HG02884 (cell line): ENCODE measurements around the gene RAB22A.

Experiments used
- ATAC-seq: cut with Tn5 transposase; IDR thresholded peaks from one replicate; pipeline ENCODE4 v1.9.1; 2021; ENCODE audit warnings: mild to moderate bottlenecking, moderate library complexity; ENCODE audit not compliant: unreplicated experiment

RAB22A gene, protein sequence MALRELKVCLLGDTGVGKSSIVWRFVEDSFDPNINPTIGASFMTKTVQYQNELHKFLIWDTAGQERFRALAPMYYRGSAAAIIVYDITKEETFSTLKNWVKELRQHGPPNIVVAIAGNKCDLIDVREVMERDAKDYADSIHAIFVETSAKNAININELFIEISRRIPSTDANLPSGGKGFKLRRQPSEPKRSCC

DNA sequence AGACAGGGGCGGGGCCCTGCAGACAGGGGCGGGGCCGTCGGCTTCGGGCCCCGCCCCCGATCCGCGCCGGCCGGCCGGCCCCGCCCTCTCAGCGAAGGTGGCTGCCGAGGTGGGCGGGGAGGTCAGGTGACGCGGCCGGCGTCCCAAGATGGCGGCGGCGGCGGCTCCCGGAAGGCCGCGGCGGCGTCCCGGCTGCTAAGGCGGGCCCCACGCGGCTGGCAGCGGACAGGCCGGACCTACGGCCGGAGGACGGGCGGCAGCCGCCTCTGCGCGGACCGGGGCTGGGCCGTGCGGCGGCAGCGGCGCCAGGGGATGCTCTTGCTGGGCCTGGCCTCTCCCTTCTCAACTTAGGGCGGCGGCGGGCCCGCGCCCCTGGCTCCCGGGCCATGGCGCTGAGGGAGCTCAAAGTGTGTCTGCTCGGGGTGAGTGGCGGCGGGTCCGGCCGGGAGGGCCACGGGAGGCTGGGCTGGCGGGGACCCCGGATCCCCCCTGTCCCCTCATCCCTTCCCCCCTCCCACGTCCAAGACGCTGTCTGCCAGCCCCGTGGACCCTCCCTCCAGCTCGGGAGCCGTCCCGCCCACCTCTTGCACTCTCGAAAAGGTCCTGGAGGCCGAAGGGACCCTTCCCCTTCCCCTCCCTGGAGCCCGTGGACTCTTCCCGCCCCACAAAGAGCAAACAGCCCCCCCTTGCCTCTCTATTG, at the start of gene RAB22A:
Gene RAB22A, plus strand, starts transcription at position 125 of the 700 bp plus-strand sequence. Its CDS starts 262 bp downstream, at position 387.
- ATAC-seq: peak; percentile 71

DNA sequence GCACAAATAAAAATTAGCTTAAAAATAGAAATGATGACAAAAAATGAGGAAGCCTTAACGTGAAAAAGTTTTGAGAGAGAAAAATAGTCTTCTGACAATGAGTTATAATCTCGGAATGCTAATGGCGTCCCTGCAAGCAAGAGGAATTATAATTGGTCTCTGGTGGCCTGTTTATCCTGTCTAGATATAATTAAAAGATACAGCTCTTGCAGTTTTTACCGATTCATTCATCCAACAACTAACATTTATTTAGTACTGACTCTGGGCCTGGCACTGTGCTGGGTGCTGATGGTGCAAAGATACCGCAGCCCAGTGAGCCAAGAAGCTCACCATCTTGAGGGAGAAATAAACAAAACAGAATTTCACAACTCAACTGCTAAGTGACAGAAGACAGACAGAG, 49.5 kb upstream of the RAB22A start:
- no peak for ATAC-seq

DNA sequence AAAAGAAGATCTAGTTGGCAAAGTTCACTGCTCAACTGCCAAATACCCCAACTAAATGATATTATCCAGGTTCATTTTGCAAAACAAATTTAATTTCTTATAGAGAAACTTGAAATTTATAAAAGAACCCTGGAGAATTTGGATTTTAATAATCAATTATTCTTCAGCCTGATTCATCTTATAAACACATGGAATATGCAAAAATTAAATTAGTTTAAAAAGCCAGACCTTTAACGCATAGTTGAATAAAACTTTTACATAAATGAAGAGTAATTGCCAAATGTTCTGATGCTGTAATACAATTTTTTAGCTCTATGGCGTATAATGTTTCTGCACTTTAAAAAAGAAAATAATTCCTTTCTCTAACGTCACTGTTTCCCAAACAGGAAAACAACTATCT, 47.9 kb upstream of the RAB22A start:
- no peak for ATAC-seq

DNA sequence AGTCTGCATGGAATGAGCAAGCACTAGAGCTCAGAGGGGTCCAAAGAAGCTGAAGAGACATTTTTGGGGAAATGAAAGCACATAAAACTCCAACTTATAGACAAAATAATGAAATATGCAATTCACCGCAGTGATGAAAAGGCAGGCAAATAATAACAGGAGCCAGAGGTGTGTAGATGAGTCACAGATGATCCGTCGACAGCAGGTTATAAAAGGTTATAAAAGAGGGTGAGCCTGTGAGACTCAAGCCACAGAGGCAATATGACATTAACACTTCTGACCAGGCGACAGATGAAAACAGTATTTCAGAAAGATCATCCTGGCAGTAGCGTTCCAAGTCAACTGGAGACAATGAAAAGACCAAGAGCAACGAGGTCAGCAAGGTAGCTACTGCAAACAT, 45.2 kb upstream of the RAB22A start:
- no peak for ATAC-seq

DNA sequence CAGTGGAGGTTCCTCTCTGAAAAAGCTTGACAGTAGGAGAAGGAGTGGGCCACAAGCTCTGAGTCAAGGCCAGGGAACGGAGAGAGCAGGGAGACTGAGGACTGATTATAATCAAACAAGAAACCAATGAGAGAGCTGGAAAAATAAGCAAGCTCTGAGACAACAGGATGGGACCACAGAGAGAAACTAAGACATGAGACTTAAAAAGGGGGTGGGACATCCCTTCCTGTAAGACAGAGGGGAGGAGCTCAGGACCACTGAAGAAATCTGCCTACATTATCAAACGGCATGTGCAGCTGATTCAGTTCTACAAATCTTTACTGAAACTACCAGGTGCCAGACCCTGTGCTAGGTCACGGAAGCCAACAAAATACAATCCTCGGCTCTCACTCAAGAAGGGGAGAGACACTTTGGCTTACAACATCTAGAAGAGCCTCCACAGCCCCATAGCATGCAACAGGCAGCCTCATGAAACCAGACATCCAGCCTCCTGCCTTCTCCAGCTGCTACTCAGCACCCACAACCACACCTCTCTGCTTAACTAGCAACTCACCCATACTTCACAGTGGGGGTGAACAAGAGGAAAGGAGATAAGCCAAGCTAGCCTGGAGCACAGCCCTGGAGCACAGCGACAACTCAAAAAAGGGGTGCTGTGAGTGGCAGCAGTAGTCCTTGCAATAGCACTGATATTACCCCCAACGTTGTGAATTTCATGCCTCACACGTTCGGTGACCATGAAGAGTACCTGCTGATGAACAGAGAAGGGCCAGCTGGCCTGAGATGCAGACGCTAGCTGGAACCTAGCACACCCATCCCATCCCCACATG, 41.9 kb upstream of the RAB22A start:
- no peak for ATAC-seq

DNA sequence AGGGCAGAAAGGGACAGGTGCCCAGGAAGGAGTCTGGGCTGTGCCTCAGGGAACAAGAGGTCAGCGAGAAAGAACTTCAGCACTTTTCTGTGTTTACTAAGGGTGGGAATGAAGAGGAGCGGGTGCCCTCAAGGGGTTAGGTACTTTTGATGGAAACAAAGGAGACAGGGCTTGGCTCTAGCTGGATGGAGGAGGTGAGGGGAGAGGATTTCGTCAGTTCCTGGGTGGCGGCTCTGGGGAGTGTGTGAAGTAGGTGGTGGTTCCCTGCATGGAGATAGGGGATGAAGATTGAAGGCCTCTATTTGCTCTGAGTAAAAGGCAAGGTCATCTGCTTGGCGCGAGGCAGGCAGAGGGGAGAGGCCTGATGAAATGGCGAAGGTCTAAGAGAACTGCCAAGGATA, 41.1 kb upstream of the RAB22A start:
- ATAC-seq: no peak

DNA sequence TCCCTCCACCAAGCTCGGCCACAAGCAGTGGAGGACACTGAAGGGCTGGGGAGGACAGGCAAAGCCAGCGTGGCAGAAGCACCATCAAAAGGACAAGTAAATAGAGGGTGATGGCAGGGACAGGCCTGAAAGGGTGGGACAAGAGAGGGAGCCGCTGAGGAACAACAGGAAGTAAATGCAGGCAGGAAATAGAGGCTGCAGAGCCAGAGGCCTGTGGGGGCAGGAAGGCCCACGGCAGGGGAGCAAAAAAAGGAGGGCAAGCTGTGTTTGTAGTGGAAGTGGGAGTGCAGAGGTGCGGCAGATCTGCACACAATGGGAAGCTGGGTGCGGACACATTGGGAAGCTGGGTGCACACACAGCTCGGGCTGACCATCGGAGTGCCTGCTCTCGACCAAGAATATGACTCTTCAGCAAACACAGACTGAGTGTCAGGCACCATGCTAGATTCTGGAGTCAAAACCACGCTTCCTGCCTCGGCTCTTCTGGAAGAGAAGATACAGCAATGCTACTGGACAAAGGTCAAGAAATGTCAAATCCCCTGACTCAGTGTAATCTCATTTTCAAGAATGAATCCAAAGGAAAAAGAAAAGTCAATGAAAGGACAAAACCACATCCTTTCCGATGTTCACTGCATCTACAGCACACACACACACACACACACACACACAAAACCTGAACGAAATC, 40.4 kb upstream of the RAB22A start:
- ATAC-seq: no peak

DNA sequence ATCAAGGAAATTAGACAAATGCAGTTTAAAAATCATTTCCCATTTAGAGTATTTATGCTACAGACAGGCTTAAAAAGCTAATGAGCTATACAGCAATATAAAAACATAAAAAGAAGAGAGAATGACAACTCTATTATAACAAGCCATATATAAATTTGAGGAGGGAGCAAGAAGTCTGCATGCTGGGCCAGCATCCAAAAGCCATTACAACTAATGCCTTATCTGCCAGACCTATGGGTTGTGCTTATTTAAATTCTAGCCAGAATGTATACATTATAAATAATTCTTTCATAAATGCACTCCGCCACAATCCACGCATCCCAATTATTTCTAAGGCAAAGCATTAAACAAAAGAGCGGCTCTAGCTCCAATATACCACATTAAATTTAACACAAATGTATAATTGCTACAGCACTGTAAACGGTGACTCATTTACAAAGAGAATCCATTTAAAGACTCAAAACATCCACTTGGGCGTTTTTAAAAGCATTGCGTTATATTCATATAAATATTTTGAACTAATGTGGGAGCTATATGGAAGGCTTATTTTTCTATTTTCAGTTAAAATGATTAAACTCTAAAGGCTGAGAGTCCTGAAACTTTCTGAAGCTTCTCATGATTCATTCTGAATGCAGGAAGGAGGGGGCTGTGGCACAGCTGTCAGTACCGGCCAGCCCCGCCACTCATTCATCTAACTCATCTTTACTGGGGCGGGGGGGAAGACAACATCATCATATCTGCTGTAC, 37.7 kb upstream of the RAB22A start:
- ATAC-seq: no peak

DNA sequence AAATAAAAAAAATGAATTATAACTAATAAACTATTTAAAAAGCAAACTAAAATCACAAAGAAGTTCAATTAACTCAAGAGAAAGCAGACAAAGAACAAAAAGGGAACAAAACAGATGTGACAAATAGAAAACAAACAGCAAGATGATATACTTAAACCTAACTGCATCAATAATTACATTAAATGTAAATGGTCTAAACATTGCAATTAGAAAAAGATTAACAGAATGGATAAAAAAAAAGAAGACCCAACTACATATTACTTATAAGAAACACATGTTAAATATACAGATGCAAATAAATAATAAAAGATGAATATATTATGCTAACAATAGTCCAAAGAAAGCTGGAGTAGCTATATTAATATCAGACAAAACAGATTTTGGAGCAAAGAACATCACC, 35.1 kb upstream of the RAB22A start:
- no peak for ATAC-seq

DNA sequence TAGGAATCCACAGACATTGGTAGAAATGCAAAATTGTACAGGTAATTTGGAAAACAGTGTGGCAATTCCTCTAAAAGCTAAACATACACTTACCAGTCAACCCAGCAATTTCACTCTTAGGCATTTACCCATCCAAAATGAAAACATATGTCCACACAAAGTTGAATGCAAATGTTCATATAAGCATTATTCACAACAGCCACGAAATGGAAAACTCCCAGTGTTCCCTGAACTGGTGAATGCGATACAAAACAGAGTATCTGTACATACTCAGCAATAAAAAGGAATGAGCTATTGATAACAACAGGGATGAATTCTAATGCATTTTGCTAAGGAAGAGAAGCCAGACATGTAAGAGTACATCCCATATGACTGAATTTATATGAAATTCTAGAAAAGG, 32.4 kb upstream of the RAB22A start:
- ATAC-seq: no peak

DNA sequence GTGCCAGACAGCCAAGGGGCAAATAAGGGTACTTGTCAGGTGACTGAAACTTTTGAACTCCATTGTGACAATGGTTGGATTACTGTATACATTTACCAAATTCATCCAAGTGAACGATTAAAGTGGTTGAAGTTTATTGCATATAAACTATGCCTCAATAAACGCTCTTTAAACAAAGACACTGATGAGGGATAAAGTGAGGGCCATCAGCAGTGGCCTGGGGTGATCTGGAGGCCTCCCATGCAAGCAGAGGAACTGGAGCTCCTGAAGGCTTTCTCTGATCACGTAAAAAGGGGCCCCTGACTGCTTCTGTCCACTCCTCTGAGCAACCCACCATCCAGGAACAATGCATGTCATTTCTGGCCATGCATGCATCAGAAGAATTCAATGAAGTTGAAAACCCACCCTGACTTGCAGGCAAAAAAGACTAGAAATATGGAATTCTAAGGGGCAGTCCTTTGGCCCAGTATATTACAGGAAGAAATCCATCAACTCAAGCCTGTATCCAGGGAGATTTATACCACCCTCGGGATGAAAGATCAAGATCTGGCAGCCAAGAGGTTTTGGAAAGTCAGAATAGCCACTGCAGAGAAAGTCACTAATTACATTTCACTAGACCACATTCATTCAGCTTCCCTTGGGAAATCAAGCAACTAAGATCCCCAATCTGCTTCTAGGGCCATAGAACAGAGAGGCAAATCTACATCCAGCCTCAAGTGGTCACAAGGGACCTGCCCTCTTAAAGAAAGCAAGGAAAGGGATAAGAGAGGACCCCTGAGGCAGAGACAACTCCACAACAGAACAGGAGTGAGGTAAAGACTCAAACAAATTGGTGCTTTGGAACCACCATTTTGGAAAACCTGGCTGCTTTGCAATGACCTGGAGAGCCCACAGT, 31.7 kb upstream of the RAB22A start:
- ATAC-seq: no peak

DNA sequence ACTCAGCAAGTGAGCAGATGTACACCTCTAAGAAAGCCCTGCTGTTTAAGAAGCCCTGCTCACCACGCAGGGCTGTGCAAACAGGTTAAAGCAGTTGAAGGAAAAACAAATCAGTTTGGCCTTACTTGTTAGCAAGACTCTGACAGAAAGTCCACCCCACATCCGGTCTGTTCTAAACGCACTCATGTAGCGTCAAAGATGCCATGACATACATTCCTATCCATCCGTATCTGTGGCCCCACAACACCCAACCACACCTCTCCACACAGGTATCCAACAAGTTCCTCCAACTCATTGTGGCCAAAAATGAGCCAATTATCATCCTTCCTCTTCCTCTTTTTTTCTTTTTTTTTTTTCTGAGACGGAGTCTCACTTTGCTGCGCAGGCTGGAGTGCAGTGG, 22.8 kb upstream of the RAB22A start:
- no peak for ATAC-seq

DNA sequence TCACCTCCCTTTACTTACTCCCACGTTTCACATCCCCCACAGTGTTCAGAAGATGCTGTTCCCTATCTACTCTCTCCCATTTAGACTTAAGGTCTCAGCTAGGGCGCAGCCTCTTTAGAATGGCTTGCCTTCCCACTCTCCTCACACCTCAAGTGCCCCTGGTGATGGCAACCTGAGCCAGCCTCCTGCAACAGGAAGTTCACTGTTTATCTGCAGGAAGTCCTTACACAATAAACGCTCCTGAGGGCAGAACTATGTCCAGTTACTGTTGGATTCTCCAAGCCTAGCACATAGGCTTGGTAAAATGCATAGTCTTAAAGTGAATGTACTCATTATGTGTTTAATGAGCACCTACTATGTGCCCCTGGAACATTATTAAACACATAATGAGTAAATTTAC, 21.9 kb upstream of the RAB22A start:
- no peak for ATAC-seq

DNA sequence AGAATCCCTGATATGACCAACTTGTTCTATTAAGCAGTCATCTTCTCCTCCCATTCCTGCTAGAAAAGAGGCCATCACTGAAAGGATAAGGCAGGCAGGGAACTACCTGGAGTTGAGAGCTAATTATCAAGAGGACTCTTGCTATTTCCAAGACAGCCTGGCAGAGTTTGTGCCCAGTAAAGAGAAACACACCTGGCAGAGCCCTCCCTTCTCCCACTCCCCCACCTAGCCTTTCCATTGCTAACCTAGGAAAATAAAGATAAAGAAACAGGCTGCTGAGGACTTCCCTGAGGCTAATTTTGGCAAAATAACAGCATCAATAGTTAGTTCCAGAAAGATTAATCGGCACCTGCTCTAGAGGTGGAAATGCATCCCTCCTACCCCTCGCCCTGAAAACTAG, 20.4 kb upstream of the RAB22A start:
- no peak for ATAC-seq

DNA sequence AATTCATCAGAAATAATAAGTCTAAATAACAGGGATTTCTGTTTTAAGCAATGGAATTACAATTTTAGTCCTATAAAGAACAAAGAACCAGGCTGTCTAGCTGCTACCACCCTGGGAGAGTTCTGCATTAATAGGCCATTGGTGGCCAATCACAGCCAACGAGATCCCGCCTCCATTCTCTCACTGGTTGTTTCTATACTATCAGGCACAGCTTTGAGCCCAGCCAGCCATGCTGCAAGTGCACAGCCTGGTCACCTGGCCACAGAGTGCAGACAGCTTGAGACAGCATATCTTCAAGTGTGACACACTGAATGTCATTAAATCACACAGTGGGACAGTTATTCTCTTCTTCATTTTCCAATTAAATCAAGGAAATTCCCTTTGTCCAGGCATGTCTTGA, 16.1 kb upstream of the RAB22A start:
- no peak for ATAC-seq

DNA sequence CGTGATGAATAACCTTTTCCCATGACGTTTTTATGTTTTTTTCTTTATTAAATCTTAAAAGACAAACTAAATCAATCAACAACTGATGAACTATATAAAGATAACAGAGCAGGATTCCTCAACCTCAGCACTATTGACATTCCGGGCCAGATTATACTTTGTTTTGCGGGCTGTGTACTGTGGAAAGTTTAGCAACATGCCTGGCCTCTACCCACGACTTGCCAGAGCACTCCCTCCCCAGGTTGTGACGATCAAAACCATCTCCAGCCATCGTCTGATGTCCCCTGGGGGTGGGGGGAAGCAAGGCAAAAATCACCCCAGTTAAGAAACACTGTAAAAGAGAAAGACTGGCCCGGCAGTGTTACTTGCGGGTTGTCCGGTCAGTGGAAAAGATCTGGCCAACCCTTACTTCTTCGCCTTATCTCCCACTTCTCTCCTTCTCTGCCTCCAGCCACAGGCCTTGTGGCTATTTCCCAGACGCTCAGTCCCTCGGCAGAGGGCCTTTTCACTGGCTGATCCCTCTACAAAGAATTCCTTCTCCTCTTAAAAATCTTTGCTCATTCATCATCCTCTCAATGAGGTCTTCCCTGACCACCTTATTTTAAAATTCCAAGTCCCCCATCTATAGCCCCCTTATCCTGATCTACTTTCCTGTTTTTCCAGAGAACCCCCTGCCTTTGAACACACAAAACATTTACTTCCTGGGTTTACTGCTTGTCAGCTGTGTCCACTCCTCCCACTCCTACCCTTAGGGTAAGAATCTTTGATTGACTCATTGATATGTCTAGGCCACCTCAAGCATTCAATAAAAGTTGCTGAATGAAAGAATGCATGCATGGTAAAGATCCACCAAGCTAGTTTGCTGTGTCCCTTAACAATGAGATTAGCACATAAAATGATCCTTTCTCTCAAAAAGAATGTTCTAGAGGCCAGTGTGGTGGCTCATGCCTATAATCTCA, 14.7 kb upstream of the RAB22A start:
- no peak for ATAC-seq

DNA sequence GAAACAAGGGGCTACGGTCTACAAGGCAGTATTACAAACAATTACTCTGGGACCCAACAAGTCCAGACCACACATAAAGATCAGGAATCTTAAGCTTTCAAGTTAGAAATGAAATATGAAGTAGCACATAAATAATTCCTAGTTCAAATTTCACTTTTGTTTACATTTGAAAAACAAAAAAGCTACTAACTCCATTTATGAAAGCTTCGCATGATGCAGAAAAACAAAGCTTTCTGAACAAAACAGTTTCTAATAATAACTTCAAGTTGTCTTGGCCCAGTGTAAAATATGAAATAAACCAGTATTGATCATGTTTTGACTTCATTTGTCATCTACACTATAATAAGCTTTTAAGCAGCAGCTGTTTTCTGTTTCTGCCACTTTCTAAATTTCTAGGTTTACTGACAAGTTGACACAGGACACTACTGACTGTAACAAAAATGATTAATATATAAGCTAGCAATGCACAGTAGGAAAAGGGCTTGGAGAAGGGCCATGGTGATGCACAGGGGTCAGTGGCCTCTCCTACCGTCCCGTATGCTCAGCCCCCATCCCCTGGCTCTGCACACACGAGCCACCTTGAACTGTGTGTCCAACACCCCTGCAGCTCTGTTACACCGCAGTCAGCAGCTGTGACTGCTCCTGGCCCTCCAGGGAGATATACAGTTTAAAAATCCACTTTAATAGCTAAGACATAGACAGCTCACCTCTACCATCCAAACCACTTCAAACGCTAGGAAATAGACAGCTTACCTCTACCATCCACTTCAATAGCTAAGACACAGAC, 13.3 kb upstream of the RAB22A start:
- ATAC-seq: no peak

DNA sequence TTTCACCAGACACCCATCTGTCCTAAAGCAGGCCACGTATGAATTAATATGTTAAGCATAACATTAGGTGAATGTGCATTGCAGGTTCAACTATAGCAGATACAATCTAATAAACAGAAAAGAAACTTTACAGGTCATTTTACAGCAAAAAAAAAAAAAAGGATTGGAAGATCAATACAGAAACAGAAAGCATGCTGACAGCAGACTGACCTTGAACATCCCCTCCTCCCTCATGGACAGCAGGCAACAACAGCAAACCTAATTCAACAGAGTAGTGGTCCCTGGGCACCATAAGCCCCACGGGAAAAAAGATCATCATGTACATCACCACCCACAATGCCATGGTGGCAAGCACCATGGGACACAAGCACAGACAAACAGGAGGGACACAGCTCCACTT, 12.1 kb upstream of the RAB22A start:
- no peak for ATAC-seq
